ENCODE results near the gene OR9G1. TPM values are rescaled to one million over a fixed set of nuclear protein-coding genes. Genes with fewer than 3 reads are reported as not detected.

OR9G1 gene
- polyA plus RNA-seq, 3 donors: not detected

Other genes starting within 250 kb of the OR9G1 start
- not detected for gene OR5M3, start 225.7 kb upstream of the OR9G1 start, polyA plus RNA-seq (ENCODE audit: insufficient read length in 3 of 3)
- not detected for gene OR5M8, start 207.7 kb upstream of the OR9G1 start, polyA plus RNA-seq (ENCODE audit: insufficient read length in 3 of 3)
- not detected for gene OR5M11, start 155.8 kb upstream of the OR9G1 start, polyA plus RNA-seq (ENCODE audit: insufficient read length in 3 of 3)
- not detected for gene OR5M10, start 121.4 kb upstream of the OR9G1 start, polyA plus RNA-seq (ENCODE audit: insufficient read length in 3 of 3)
- not detected for gene OR5M1, start 84.2 kb upstream of the OR9G1 start, polyA plus RNA-seq (ENCODE audit: insufficient read length in 3 of 3)
- gene OR5AP2, start 56.7 kb upstream of the OR9G1 start, polyA plus RNA-seq (ENCODE audit: insufficient read length in 3 of 3): not detected
- gene OR5AR1, start 35.4 kb upstream of the OR9G1 start, polyA plus RNA-seq (ENCODE audit: insufficient read length in 3 of 3): not detected
- gene OR9G4, start 49.6 kb downstream of the OR9G1 start, polyA plus RNA-seq (ENCODE audit: insufficient read length in 3 of 3): not detected